Duodenal mucosa (tissue), 2 donors: Measurements from ENCODE around the gene INTS1.
A peak's percentile ranks its signal among the peaks of the same experiment; 100 is the strongest.
"Not testable (repeated sequence)": the region's sequence is repeated elsewhere in the genome, so short reads cannot be mapped to it uniquely, and the experiment has no call there.

Experiments used
- H3K27ac ChIP-seq: one replicate; pipeline ENCODE4 v1.7.0; 2013; ENCODE audit warnings: low read depth, low read length
- H3K27me3 ChIP-seq, 2 donors: one replicate each; pipeline ENCODE4 v1.7.0; 2013; ENCODE audit warnings: low read length in 2 of 2, control low read depth in 1 of 2; ENCODE audit not compliant: insufficient read depth in 2 of 2, control insufficient read depth in 1 of 2
- H3K36me3 ChIP-seq, 2 donors: one replicate each; pipeline ENCODE4 v1.7.0; 2013; ENCODE audit warnings: low read length in 2 of 2, control low read depth in 1 of 2; ENCODE audit not compliant: insufficient read depth in 2 of 2, control insufficient read depth in 1 of 2
- H3K4me1 ChIP-seq, 2 donors: one replicate each; pipeline ENCODE4 v1.7.0; 2013; ENCODE audit warnings: low read length in 2 of 2, control low read depth in 1 of 2; ENCODE audit not compliant: insufficient read depth in 2 of 2, control insufficient read depth in 1 of 2
- H3K4me3 ChIP-seq, 2 donors: one replicate each; pipeline ENCODE4 v1.7.0; 2013; ENCODE audit warnings: low read length in 2 of 2, low read depth in 1 of 2
- H3K9ac ChIP-seq, 2 donors: one replicate each; pipeline ENCODE4 v1.7.0; 2013; ENCODE audit warnings: low read length in 2 of 2, low read depth in 1 of 2
- H3K9me3 ChIP-seq, 2 donors: one replicate each; pipeline ENCODE4 v1.7.0; 2013; ENCODE audit warnings: low read length in 2 of 2, control low read depth in 1 of 2; ENCODE audit not compliant: control insufficient read depth in 1 of 2

The INTS1 gene

DNA sequence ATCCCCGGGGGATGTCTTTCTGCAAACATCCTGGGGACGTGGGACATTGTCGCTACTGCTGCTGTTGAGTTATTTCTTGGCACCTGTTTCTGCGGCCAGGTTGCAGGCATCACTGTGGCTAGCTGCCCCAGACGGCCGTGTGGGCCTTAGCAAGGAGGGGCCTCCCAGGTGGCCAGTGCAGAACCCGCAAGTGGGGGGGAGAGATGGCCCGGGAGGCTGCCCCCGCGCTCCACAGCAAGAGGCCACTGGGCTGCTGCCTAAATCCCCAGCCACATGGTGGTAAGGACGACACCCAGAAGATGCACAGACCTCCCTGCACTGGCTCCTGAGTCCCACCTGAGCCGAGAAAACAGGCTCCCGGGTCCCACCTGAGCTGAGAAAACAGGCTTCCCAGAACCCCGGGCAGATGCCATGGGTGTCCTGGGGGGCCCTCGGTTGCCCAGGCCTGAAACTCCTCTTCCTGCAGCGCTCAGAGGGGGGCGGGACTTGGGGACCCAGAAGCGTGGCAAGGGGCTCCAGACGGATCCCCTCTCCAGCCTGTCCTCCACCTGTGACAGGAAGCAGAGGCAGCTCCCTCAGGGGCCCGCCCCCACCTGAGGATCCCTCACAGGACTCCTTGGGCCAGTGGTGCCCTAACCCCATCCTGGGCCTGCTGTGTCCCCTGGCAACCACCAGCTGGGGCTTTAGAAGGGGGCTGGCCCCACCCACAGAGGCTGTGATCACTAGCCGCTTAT, 25.4 kb upstream of the INTS1 start:
- no peaks in the 10 kb centered on the region for H3K27me3 ChIP-seq

GRCh38 chr7:1526271-1526754, 22.1 kb upstream of the INTS1 start:
- H3K9ac ChIP-seq: no peak overlapping the region
- H3K4me1 ChIP-seq: peaks cover 4 to 17% of the 10 kb centered on the region in 2 donors
- H3K36me3 ChIP-seq: no peaks in the 10 kb centered on the region
- H3K9me3 ChIP-seq: no peaks in the 10 kb centered on the region
- no peak overlapping the region for H3K4me3 ChIP-seq
- H3K27ac ChIP-seq: no peak overlapping the region
- H3K27me3 ChIP-seq: no peaks in the 10 kb centered on the region

More for the DNA sequence above, 25.4 kb upstream of the INTS1 start:
- H3K9me3 ChIP-seq: no peaks in the 10 kb centered on the region
- peaks cover 0 to 1% of the 10 kb centered on the region in 2 donors for H3K36me3 ChIP-seq
- no peak overlapping the region for H3K27ac ChIP-seq
- H3K4me3 ChIP-seq: peak overlapping the region in 1 of 2 donors; percentile 32
- no peak overlapping the region for H3K9ac ChIP-seq
- peaks cover 14 to 32% of the 10 kb centered on the region in 2 donors for H3K4me1 ChIP-seq

- H3K27me3 ChIP-seq: no peaks in the 10 kb centered on the region
- H3K27ac ChIP-seq: no peak overlapping the region
- H3K36me3 ChIP-seq: no peaks in the 10 kb centered on the region
- no peak overlapping the region for H3K4me3 ChIP-seq
- H3K9me3 ChIP-seq: no peaks in the 10 kb centered on the region
- H3K9ac ChIP-seq: no peak overlapping the region
- H3K4me1 ChIP-seq: peaks cover 4 to 17% of the 10 kb centered on the region in 2 donors
Measured at GRCh38 chr7:1525409-1525808, 21.2 kb upstream of the INTS1 start.

GRCh38 chr7:1523844-1524243, 19.7 kb upstream of the INTS1 start:
- Histone ChIP-seq H3K9ac (peak overlapping the region; percentile 59 to 64), H3K4me1 (peaks cover 4 to 17% of the 10 kb centered on the region in 2 donors), H3K27ac (peak overlapping the region; percentile 34), H3K4me3 (peak overlapping the region; percentile 67 to 70), H3K27me3 (no peaks in the 10 kb centered on the region), H3K36me3 (no peaks in the 10 kb centered on the region), H3K9me3 (peaks cover 0 to 2% of the 10 kb centered on the region in 2 donors)

DNA sequence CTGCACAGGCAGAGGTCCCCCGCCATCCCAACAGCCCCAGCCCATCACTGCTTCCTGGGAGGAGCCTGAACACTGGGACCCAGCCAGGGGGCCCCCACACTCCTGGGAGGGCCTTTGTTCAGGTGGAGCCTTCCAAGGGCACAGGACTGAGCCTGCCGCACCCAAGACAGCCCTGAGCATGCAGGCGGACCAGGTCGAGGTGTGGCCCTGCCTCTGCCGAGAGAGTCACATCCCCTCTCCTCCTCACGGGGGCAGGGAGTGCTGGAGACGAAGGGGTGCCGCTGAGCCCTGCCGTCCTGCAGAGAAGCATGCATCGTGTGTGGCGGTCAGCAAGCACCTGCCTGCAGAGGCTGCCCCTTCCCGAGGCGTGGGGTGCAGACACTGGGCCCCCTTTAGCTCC, 19.0 kb upstream of the INTS1 start:
- Histone ChIP-seq H3K9ac (peak overlapping the region; percentile 59 to 64), H3K27ac (peak overlapping the region; percentile 34), H3K4me1 (peaks cover 4 to 17% of the 10 kb centered on the region in 2 donors), H3K9me3 (peaks cover 0 to 5% of the 10 kb centered on the region in 2 donors), H3K4me3 (peak overlapping the region; percentile 67 to 70), H3K36me3 (no peaks in the 10 kb centered on the region), H3K27me3 (no peaks in the 10 kb centered on the region)

DNA sequence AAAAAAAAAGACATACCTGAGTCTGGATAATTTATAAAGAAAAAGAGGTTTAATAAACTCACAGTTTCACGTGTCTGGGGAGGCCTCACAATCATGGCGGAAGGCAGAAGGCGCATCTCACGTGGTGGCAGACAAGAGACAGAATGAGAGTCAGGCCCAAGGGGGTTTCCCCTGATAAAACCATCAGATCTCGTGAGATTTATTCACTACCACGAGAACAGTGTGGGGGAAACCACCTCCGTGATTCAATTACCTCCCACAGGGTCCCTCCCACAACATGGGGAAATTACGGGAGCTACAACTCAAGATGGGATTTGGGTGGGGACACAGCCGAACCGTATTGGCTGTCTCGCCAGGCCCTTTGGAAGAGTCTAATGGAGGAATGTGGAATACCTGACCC, 17.3 kb upstream of the INTS1 start:
- H3K4me1 ChIP-seq: peaks cover 4 to 17% of the 10 kb centered on the region in 2 donors
- no peaks in the 10 kb centered on the region for H3K36me3 ChIP-seq
- no peak overlapping the region for H3K4me3 ChIP-seq
- H3K27ac ChIP-seq: no peak overlapping the region
- no peaks in the 10 kb centered on the region for H3K27me3 ChIP-seq
- H3K9me3 ChIP-seq: peaks cover 0 to 5% of the 10 kb centered on the region in 2 donors
- no peak overlapping the region for H3K9ac ChIP-seq

GRCh38 chr7:1520539-1521234, 16.5 kb upstream of the INTS1 start:
- H3K27ac ChIP-seq: no peak overlapping the region
- peaks cover 0 to 5% of the 10 kb centered on the region in 2 donors for H3K9me3 ChIP-seq
- H3K4me3 ChIP-seq: no peak overlapping the region
- no peak overlapping the region for H3K9ac ChIP-seq
- H3K4me1 ChIP-seq: peaks cover 4 to 17% of the 10 kb centered on the region in 2 donors
- no peaks in the 10 kb centered on the region for H3K36me3 ChIP-seq
- no peaks in the 10 kb centered on the region for H3K27me3 ChIP-seq

DNA sequence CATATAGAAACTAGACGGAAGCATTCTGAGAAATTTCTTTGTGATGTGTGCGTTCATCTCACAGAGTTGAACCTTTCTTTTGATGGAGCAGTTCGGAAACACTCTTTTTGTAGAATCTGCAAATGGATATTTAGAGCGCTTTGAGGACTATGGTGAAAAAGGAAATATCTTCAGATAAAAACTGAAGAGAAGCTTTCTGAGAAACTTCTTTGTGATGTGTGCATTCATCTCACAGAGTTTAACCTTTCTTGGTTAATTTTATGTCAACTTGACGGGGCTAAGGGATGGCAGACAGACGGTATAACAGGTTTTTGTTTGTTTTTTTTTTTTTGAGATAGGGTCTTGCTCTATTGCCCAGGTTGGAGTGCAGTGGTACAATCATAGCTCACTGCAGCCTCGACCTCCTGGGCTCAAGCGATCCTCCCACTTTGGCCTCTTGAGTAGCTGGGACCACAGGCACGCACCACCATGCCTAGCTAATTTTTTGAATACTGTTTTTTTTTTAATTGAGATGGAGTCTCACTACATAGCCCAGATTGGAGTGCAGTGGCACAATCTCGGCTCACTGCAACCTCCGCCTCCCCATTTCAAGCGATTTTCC, 15.2 kb upstream of the INTS1 start:
- H3K27me3 ChIP-seq, H3K27ac ChIP-seq, H3K36me3 ChIP-seq, H3K9me3 ChIP-seq, H3K4me3 ChIP-seq, H3K9ac ChIP-seq: not testable (repeated sequence)
- peaks cover 4 to 12% of the 10 kb centered on the region in 2 donors for H3K4me1 ChIP-seq

DNA sequence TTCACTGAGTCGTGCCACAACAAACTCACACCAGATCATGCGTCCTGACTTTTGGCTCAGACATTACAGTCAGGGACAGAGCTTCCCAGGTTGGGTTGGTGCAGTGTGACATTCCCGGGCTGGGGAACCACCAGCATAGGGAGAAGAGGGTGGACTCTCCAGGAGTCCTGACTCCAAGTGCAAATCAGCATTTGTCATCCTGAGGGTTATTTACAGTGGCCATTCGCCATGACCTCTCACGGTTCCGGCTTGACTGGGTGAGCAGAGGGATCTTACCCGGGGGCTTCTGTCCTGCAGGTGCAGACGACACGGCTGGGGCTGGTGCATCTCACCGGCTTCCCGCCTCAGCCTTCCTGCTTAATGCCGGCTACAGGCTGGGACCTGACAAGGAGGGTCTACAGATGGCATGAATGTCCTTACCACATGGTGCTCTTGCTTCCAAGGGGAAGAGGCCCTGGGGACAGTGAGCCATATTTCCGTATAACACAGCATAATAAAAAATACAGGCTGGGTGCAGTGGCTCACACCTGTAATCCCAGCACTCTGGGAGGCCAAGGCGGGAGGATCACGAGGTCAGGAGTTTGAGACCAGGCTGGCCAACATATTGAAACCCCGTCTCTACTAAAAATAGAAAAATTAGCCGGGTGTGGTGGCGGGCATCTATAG, 12.5 kb upstream of the INTS1 start:
- H3K27me3 ChIP-seq: no peaks in the 10 kb centered on the region
- no peak overlapping the region for H3K9ac ChIP-seq
- no peaks in the 10 kb centered on the region for H3K36me3 ChIP-seq
- no peak overlapping the region for H3K4me3 ChIP-seq
- peaks cover 0 to 5% of the 10 kb centered on the region in 2 donors for H3K9me3 ChIP-seq
- no peaks in the 10 kb centered on the region for H3K4me1 ChIP-seq
- H3K27ac ChIP-seq: no peak overlapping the region
